GM18907 (cell line): Measurements from ENCODE around the gene AGO3.

Experiments
- ATAC-seq: cut with Tn5 transposase; IDR thresholded peaks from one replicate; pipeline ENCODE4 v1.9.1; 2021; ENCODE audit warnings: mild to moderate bottlenecking, moderate library complexity; ENCODE audit not compliant: unreplicated experiment

AGO3 gene

DNA sequence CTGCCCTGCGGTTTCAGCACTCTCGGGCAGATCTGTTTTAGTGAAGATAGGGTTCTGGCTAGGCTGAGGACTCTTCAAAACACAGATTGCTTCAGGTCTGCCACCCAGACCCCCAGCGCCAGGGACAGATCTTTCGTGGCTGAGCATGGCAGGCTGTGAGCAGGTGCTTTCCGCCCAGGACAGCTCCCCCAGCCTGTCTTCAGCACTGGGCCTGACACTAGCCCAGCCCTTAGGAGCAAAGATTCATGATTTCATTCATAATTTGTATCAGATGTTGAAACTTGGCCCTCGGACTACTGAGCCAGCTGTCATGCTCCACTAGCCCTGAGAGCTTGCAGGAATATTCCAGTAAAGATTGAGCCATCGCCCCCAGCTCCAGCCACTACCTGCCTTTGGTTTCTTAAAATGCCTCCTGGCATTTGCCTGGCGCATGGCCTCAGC, 163.7 kb downstream of the AGO3 start:
- no peak for ATAC-seq

- ATAC-seq = no peak
These were observed 165.0 kb downstream of the AGO3 start for GRCh38 chr1:36095760-36096405.

- no peak for ATAC-seq
These were observed 165.9 kb downstream of the AGO3 start for GRCh38 chr1:36096500-36097432.

- no peak for ATAC-seq
These were observed 167.0 kb downstream of the AGO3 start for GRCh38 chr1:36097693-36098585.

- no peak for ATAC-seq
These were observed 167.9 kb downstream of the AGO3 start for GRCh38 chr1:36098650-36099365.

- ATAC-seq = peak; percentile 60
These were observed 168.9 kb downstream of the AGO3 start for GRCh38 chr1:36099681-36100341.

DNA sequence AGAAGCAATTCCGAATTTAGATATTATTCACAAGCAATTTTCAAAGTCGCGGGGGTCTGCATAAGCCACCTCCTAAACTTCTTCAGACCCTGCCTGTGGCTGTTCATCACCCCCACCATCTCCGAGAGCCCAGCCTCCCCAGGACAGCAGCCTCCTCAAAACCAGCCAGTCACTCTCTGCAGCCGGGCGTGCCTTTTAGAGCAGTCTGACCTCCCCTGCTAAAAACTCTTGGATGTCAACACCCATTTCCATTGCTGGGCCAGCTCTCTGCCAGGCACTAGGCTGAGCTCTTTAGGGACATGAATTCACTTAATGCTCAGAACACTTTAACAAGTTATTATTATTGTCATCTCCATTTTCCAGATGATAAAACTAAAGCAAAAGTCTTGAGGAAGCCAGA, 169.5 kb downstream of the AGO3 start:
- ATAC-seq = no peak

DNA sequence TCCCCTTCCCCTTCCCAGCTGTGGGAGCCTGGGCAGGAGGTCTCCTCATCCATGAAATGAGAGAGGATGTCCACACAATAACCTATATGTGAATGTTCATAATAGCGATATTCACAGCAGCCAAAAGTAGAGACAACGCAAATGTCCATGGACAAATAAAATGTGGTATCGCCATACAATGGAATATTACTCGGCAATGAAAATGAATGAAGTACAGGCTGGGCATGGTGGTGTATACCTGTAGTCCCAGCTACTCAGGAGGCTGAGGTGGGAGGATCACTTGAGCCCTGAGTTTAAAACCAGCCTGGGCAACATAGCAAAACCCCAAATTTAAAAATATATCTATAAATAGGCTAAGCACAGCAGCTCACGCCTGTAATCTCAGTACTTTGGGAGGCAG, 170.6 kb downstream of the AGO3 start:
- no peak for ATAC-seq

GRCh38 chr1:36106269-36106668, 175.4 kb downstream of the AGO3 start:
- no peak for ATAC-seq

DNA sequence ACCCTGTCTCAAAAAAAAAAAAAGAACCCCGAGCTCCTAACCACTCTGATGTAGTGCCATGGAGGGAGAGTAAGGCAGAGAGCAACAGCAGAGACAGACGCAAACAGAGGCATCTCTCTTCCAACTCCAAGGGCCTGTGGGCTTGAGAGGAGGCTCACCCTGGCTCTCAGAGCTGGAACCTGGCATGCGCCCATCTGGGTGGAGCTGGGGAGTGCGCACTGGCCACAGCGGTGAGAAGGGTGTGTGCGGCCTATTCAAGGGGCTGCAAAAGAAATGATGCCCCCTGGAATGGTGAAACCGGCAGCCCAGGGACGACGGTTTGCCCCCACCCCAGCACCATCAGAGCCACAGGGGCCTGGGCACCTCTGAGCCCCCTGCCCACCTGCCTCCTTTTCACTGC, 176.5 kb downstream of the AGO3 start:
- ATAC-seq = no peak

GRCh38 chr1:36108314-36108713, 177.4 kb downstream of the AGO3 start:
- ATAC-seq = no peak

DNA sequence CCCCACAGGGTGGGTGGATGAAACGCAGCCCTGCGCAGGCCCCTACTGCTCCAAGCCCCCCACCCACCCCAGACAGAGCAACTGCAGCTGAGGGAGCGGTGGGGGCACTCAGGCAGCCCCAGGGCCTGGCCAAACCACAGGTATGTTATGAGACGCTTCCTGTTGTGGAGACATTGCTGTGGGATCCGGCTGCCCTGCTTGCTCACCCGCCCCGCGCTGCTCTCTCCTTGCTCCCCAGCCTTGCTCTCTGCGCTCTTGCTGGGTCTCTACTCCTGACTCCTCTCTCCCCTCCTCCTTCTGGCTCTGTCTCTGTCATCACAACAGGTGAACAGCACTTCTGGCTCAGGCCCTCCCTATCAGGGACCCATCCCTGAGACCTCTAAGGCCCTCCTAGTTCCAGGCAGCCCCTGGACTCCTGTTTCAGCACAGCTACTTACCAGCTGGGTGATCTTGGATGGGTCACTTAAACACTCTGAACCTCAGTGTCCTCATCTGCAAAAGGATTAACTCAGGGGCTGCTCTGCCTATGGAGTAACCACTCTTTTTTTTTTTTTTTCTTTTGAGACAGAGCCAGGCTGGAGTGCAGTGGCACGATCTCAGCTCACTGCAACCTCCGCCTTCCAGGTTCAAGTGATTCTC, 178.3 kb downstream of the AGO3 start:
- ATAC-seq = no peak

DNA sequence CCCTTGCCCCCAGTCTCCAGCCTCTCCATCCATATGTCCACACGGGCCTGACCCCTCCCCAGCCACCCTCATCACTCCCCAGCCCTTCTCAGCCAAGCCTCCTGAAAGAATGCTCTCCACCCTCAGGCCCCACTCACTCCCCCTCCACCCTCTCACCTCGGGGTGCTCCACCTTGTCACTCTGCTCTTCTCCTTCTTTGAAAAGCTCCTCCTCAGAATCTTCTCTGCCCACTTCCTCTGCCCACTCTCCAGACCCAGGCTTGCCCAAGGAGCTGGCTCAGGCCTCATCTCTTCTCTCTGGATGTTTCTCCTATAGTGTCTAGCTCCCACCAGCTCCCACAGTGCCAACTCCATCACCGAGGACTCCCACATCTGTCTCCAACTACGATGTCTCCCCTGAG, 180.2 kb downstream of the AGO3 start:
- no peak for ATAC-seq

DNA sequence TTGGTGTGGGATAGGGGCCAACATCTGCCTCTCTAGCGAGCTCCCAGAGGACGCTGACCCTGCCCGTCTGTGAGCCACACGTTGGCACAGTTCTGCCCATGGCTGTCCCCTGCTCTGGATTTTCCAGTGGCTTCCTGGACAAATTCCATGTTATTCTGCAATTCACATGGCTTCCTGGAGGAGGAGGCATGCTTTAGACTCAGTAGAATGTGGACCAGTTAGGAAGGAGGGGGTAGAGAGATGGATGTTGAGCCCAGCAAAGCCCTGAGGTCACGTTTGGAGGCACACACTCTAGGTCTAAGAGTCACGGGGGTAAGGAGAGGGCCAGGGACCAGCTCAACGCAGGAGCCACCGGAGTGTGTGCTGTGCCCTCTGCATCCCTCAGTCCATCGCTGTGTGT, 181.9 kb downstream of the AGO3 start:
- ATAC-seq = no peak

GRCh38 chr1:36114371-36114770, 183.5 kb downstream of the AGO3 start:
- ATAC-seq = no peak

GRCh38 chr1:36115200-36115669, 184.3 kb downstream of the AGO3 start:
- ATAC-seq = no peak

- no peak for ATAC-seq
These were observed 185.0 kb downstream of the AGO3 start for GRCh38 chr1:36115931-36116330.

- no peak for ATAC-seq
These were observed 186.0 kb downstream of the AGO3 start for GRCh38 chr1:36116901-36117300.

- no peak for ATAC-seq
These were observed 187.7 kb downstream of the AGO3 start for GRCh38 chr1:36118447-36119204.
